Mesothelial cell of epicardium (in vitro differentiated cells): ENCODE data around the gene ARVCF. TPM values are rescaled to one million over a fixed set of nuclear protein-coding genes. Genes with fewer than 3 reads are reported as not detected.

Experiments used
- DNase-seq, 2 experiments: peaks; one replicate each; pipeline ENCODE4 v3.0.0; 2021; ENCODE audit warnings: low spot score in 2 of 2; ENCODE audit not compliant: unreplicated experiment in 2 of 2
- H3K27ac Mint-ChIP-seq: 2 replicates; pipeline ENCODE4 v1.8.0; 2021; ENCODE audit warnings: mixed read lengths
- H3K27me3 Mint-ChIP-seq: 2 replicates; pipeline ENCODE4 v1.8.0; 2021; ENCODE audit warnings: low read depth, mixed read lengths
- H3K36me3 Mint-ChIP-seq: 2 replicates; pipeline ENCODE4 v1.8.0; 2021; ENCODE audit warnings: mixed read lengths
- H3K4me1 Mint-ChIP-seq: 2 replicates; pipeline ENCODE4 v1.8.0; 2021; ENCODE audit warnings: mixed read lengths
- H3K4me3 Mint-ChIP-seq: 2 replicates; pipeline ENCODE4 v1.8.0; 2021; ENCODE audit warnings: mild to moderate bottlenecking, moderate library complexity, mixed read lengths
- H3K9me3 Mint-ChIP-seq: 2 replicates; pipeline ENCODE4 v1.8.0; 2021; ENCODE audit warnings: mixed read lengths
- total RNA-seq: library from RNA; stranded (reverse); gene quantifications from 3 replicates; pipeline ENCODE4 v1.2.1, GENCODE V29; 2021
- TF ChIP-seq, protein P1 (sequence below): fragments of 200-600 bp; sonication (generic); IDR thresholded peaks from one replicate; pipeline ENCODE4 v1.5.0; 2021; ENCODE audit warnings: antibody characterized with exemption; ENCODE audit not compliant: unreplicated experiment

The ARVCF gene
- total RNA-seq, 1 donor from 2014 or later = 41.2 TPM

DNA sequence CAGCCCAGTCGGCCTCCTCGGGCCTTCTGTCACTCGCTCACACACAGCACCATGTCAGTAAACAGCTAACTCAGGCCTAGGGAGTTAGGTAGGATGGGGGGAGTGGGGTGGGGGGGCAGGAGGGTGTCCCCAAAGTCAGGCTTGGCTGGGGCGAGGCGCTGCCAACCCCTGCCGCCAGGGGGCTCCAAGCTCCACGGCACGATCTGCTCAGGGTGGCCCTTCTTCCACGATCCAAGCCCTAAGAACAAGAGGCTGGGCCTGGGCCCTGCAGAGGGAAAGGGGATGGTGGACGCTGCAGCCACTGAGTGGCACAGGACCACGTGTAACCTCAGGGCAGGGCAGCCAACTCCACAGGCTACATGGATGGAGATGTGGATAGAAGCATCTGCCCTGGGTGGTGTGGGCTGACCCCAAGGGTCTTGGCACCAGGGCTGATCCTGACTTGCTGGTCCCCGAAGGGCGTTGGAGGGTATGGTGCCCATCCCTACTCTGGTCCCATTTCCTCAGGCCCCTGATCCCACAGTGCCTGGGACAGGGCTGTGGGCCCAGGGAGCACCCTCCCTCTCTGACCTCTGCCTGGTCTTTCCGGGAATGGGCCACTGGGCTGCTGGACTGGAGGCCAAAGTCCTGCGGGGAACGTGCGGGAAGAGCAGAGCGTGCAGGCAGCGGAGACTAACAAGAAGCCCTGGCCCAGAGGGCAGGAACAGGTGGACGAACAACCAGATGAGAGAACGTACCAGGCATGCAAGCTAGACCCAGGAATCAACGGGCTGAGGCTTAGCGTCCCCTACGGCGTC is 45.9 kb downstream of the ARVCF start:
- H3K9me3 Mint-ChIP-seq = no peaks in the 10 kb centered on the region
- no peaks in the 10 kb centered on the region for H3K27me3 Mint-ChIP-seq
- H3K4me3 Mint-ChIP-seq = no peak overlapping the region
- TF ChIP-seq, protein P1, sequence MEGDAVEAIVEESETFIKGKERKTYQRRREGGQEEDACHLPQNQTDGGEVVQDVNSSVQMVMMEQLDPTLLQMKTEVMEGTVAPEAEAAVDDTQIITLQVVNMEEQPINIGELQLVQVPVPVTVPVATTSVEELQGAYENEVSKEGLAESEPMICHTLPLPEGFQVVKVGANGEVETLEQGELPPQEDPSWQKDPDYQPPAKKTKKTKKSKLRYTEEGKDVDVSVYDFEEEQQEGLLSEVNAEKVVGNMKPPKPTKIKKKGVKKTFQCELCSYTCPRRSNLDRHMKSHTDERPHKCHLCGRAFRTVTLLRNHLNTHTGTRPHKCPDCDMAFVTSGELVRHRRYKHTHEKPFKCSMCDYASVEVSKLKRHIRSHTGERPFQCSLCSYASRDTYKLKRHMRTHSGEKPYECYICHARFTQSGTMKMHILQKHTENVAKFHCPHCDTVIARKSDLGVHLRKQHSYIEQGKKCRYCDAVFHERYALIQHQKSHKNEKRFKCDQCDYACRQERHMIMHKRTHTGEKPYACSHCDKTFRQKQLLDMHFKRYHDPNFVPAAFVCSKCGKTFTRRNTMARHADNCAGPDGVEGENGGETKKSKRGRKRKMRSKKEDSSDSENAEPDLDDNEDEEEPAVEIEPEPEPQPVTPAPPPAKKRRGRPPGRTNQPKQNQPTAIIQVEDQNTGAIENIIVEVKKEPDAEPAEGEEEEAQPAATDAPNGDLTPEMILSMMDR = peak; percentile 97
- peaks cover 3% of the 10 kb centered on the region for H3K4me1 Mint-ChIP-seq
- peaks cover 17% of the 10 kb centered on the region for H3K36me3 Mint-ChIP-seq
- DNase-seq = peak in 1 of 2 experiments; percentile 81
- no peak overlapping the region for H3K27ac Mint-ChIP-seq

DNA sequence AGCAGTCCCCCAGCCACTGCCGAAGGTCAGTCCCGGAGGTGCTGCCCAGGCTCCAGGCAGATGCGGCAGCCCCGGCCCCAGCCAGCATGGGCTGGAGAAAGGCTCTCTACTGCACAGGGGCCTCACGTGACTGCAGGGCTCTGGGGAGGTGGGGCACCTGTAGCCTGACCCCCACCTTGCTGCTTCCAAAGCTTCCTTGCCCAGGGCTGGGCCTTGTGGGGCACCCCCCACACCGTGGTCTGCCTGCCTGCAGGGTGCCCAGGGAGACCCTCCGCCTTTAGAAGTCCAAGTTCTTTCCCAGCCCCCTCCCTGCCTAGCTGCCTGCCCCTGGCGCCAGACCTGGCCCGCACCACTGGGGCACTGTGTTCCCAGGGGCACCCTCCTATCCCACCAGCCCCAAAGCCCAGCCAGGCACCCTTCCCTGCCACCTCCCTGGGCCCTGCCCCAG is 46.6 kb downstream of the ARVCF start:
- H3K4me1 Mint-ChIP-seq = peaks cover 3% of the 10 kb centered on the region
- no peak for DNase-seq
- TF ChIP-seq, protein P1 = no peak
- peaks cover 17% of the 10 kb centered on the region for H3K36me3 Mint-ChIP-seq
- no peaks in the 10 kb centered on the region for H3K9me3 Mint-ChIP-seq
- H3K27ac Mint-ChIP-seq = no peak overlapping the region
- no peak overlapping the region for H3K4me3 Mint-ChIP-seq
- no peaks in the 10 kb centered on the region for H3K27me3 Mint-ChIP-seq

DNA sequence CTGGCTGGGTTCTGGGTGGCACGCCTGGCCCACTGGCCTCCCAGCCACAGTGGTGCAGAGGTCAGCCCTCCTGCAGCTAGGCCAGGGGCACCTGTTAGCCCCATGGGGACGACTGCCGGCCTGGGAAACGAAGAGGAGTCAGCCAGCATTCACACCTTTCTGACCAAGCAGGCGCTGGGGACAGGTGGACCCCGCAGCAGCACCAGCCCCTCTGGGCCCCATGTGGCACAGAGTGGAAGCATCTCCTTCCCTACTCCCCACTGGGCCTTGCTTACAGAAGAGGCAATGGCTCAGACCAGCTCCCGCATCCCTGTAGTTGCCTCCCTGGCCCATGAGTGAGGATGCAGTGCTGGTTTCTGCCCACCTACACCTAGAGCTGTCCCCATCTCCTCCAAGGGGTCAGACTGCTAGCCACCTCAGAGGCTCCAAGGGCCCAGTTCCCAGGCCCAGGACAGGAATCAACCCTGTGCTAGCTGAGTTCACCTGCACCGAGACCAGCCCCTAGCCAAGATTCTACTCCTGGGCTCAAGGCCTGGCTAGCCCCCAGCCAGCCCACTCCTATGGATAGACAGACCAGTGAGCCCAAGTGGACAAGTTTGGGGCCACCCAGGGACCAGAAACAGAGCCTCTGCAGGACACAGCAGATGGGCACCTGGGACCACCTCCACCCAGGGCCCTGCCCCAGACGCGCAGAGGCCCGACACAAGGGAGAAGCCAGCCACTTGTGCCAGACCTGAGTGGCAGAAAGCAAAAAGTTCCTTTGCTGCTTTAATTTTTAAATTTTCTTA is 47.3 kb downstream of the ARVCF start:
- H3K9me3 Mint-ChIP-seq = no peaks in the 10 kb centered on the region
- no peak for DNase-seq
- TF ChIP-seq, protein P1 = no peak
- H3K36me3 Mint-ChIP-seq = peaks cover 14% of the 10 kb centered on the region
- no peak overlapping the region for H3K4me3 Mint-ChIP-seq
- no peak overlapping the region for H3K27ac Mint-ChIP-seq
- no peaks in the 10 kb centered on the region for H3K4me1 Mint-ChIP-seq
- no peaks in the 10 kb centered on the region for H3K27me3 Mint-ChIP-seq

DNA sequence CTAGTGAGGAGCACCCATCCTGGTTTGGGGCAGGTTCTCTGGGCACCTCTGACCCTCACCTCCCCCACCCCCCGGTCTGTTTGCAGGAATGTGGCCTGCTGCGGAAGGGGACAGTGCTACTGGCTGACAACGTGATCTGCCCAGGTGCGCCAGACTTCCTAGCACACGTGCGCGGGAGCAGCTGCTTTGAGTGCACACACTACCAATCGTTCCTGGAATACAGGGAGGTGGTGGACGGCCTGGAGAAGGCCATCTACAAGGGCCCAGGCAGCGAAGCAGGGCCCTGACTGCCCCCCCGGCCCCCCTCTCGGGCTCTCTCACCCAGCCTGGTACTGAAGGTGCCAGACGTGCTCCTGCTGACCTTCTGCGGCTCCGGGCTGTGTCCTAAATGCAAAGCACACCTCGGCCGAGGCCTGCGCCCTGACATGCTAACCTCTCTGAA is 48.2 kb downstream of the ARVCF start:
- DNase-seq = no peak
- Mint-ChIP-seq H3K4me1 (peaks cover 5% of the 10 kb centered on the region), H3K9me3 (no peaks in the 10 kb centered on the region), H3K27ac (no peak overlapping the region), H3K36me3 (peaks cover 14% of the 10 kb centered on the region), H3K27me3 (no peaks in the 10 kb centered on the region), H3K4me3 (no peak overlapping the region)
- TF ChIP-seq, protein P1 = no peak

DNA sequence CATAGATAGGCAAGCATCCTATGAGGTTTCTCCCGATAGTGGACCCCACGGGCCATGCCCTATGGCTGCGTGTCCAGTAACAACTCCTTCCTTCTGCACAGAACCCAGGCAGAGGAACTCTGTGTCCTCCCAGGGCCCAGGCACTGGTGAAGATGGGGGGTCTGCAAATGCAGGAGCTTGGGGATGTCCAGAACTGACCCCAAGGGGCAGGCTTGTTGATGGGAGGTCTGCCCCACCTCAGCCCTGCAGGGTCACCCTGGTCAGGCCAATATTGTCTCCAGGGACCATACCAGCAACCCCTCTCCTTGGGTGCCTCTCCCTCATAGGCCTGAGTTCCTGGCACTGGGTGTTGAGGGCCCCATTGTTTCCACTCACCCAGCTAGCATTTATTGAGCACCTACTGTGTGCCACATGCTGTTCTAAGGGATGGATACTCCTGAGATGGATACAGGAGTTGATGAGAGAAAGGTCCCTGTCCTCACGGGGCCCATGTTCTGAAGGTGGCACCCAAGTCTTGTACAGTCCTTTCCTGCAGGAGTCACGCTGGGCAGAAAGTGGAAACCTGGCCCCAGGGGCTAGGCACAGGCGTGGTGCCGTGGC is 48.7 kb downstream of the ARVCF start:
- no peaks in the 10 kb centered on the region for H3K27me3 Mint-ChIP-seq
- peaks cover 14% of the 10 kb centered on the region for H3K36me3 Mint-ChIP-seq
- no peaks in the 10 kb centered on the region for H3K9me3 Mint-ChIP-seq
- H3K27ac Mint-ChIP-seq = no peak overlapping the region
- TF ChIP-seq, protein P1 = no peak
- no peak for DNase-seq
- peaks cover 9% of the 10 kb centered on the region for H3K4me1 Mint-ChIP-seq
- H3K4me3 Mint-ChIP-seq = no peak overlapping the region
